GM12892 (cell line): ENCODE measurements around the gene CCL5.

Experiments
- POLR2A ChIP-seq: IDR thresholded peaks from 2 replicates; pipeline ENCODE4 v1.6.1; 2011; ENCODE audit warnings: low read depth, low read length, control low read depth
- POLR2AphosphoS5 ChIP-seq: IDR thresholded peaks from 2 replicates; pipeline ENCODE4 v1.6.1; 2011; ENCODE audit warnings: low read depth, low read length, control low read depth
- TAF1 ChIP-seq: IDR thresholded peaks from 2 replicates; pipeline ENCODE4 v1.6.1; 2011; ENCODE audit warnings: low read depth, mild to moderate bottlenecking, control low read depth, low read length, borderline replicate concordance

DNA sequence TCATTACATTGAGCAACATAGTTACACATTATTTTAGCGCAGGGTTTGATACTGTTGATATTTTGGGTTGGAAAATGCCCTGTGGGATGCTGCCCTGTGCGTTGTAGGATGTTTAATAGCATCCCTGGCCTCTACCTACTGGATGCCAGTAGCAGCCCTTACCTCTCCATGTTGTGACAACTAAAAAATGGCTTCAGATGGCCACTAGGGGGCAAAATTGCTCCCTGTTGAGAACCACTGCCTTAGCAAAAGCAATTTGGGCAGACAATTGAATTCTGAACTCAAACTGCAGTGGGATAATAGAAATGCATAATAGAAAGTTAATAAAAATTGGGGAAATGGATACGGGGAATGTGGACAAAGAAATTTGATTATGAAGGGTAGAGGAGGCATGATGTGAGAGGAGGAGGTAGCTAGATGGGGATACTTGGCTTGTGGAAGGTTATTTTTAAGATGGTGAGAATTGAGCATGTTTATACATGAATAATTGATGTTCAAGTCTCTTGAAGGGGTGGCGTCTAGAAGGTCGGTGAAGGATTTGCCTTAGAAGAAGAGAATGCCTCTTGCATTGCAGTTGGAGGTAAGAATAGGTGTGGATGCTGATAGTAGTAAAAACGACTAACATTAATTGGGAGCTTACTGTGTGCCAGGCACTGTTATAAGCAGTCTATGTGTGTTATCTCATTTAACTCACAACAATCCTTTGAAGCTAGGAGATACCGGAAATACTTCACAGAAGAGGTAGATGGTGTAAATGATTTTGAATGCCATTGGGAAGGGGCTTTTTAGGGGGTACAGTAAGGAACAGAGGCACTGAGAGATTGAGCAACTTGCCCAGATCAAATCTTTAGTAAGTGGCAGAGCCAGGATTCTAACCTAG is 30.5 kb downstream of the CCL5 start:
- TF ChIP-seq POLR2A (no peak), POLR2AphosphoS5 (no peak), TAF1 (no peak)
